GM19035 (cell line): ENCODE measurements around the gene SSB.
"Not testable (repeated sequence)": the region's sequence is repeated elsewhere in the genome, so short reads cannot be mapped to it uniquely, and the experiment has no call there.

Experiments
- ATAC-seq: cut with Tn5 transposase; IDR thresholded peaks from one replicate; pipeline ENCODE4 v1.9.1; 2021; ENCODE audit not compliant: unreplicated experiment

Gene SSB

GRCh38 chr2:169798718-169799592 is at the start of gene SSB:
TSS of gene SSB (plus strand) at chr2:169798871. CDS start at chr2:169800961, 2,090 bp downstream.
- ATAC-seq, result peak; percentile 96

GRCh38 chr2:169752752-169753151 is 45.9 kb upstream of the SSB start:
- no peak for ATAC-seq

- ATAC-seq, result no peak
Observed at GRCh38 chr2:169755083-169755870, 43.4 kb upstream of the SSB start.

DNA sequence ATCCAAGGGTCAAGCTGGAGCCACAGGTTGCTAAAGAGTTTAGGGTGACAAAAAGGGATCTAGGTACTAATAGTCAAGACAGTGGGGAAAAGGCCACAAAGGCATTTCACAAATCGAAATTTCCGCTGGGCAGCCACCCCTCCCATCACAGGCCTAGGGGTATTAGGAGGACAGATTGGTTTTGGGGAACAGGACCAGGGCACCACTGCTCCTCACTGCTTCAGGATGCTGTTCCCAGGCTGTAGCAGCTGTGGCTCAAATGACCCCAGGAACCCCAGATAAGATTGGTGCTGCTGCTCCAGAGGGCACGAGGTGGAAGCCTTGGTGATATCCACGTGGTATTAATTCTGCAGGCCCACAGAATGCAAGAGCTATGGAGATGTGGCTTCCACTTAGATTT is 42.3 kb upstream of the SSB start:
- no peak for ATAC-seq

DNA sequence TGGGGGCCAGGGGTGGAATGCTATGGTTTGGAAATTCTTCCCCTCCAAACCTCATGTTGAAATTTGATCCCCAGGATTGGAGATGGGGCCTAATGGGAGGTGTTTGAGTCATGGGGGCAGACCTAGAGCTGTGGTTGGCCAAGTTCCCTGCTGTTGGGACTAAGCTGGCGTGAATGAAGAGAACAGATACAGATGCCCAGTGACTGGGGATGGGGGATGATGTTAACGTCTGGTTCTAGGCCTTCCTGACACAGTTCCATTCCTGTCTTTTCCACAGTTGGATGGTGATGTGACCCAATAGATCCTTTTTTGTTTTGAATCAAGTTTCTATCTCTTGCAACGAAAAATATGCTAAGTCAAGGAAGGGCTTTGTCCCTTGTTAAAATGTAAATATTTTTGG is 41.3 kb upstream of the SSB start:
- ATAC-seq, result no peak

GRCh38 chr2:169757778-169758177 is 40.9 kb upstream of the SSB start:
- ATAC-seq, result no peak

- no peak for ATAC-seq
Observed at GRCh38 chr2:169759987-169760386, 38.7 kb upstream of the SSB start.

DNA sequence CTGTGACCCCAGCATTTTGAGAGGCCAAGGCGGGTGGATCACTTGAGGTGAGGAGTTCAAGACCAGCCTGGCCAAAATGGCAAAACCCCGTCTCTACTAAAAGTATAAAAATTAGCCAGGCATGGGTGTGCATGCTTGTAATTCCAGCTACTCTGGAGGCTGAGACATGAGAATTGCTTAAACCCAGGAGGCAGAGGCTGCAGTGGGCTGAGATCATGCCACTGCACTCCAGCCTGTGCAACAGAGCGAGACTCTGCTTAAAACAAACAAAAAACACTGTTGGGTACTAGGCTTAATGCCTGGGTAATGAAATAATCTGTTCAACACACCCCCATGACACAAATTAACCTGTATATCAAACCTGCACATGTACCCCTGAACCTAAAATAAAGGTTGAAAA is 37.9 kb upstream of the SSB start:
- ATAC-seq, result not testable (repeated sequence)

- no peak for ATAC-seq
Observed at GRCh38 chr2:169761251-169761969, 37.3 kb upstream of the SSB start.

DNA sequence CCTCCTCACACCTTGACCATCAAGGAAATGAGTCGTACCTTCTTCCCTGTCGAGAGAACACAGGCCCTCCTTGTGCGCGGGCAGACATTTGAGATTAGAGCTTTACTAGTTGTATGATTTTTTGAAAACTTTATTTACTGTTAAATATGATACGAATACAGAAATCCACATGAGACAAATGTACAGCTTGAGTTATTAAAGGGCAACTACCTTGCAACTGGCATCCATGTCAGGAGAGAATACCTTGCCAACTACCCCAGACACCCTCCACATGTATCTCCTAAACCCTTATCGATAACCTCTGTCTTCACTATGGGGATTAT is 36.7 kb upstream of the SSB start:
- ATAC-seq, result no peak

DNA sequence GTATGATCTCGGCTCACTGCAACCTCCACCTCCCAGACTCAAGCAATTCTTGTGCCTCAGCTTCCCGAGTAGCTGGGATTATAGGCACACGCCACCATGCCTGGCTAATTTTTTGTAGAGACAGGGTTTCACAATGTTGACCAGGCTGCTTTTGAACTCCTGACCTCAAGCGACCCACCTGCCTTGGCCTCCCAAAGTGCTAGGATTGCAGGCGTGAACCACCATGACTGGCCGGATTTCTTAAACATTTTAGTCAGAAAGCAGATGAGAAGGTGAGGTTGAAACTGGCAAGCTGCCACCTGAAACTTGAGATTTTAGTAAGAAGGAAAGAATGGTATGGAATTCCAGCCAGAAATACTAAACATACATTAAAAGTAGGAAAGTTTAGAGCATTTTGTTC is 33.1 kb upstream of the SSB start:
- no peak for ATAC-seq

- ATAC-seq, result no peak
Observed at GRCh38 chr2:169767243-169767888, 31.3 kb upstream of the SSB start.

DNA sequence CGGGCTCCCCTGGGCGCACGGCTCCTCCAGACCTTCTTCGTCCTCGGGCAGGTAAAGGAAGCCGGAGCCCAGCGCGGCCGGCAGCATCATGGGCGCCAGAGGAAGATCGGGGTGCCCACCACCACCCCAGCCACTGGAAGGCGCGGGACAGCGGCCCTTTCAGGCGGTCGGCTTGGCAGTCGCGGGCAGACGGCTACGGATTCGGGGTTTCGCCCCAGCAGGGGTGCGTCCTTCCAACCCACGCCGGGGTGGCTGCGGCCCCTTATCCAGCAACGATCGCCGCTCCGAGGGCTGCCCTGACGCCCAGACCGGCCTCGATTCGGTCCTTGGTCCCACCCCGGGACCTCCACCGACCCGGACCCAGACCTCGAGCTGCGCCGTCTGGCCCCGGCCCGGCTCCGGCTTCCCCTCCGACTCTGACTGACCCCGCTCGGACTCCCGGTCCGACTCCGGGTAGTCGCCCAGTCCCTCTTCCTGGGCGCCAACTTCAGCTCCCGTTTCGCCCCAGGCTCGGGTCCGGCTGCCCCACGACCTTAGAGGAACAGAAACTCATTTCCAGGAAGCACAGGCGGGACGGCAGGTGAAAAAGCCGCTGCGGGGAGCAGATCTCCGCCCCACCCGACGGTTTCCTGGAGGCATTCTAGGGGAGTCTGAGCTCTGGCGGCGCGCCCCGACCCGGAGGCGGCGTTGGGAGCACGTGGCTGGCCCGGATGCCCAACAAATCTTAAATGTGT is 30.2 kb upstream of the SSB start:
- no peak for ATAC-seq

DNA sequence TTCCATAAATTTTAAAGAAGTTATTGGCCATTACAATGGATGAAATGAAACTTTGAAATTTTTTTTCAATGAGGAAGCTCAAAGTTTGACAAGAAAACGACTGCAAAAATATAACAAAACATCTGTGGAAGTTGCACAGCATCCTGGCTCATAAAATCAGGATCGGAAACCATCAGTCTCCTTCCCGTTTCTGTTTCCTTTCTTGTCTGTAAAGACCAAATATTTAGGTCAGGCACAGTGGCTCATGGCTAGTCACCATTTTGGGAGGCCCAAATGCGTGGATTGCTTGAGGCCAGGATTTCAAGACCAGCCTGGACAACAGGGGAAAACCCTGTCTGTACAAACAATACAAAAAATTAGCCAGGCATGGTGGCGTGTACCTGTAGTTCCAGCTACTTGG is 27.6 kb upstream of the SSB start:
- ATAC-seq, result no peak

GRCh38 chr2:169771612-169772011 is 27.1 kb upstream of the SSB start:
- no peak for ATAC-seq

GRCh38 chr2:169772651-169773050 is 26.0 kb upstream of the SSB start:
- ATAC-seq, result no peak

GRCh38 chr2:169775354-169775753 is 23.3 kb upstream of the SSB start:
- ATAC-seq, result no peak

GRCh38 chr2:169775765-169776164 is 22.9 kb upstream of the SSB start:
- ATAC-seq, result no peak

DNA sequence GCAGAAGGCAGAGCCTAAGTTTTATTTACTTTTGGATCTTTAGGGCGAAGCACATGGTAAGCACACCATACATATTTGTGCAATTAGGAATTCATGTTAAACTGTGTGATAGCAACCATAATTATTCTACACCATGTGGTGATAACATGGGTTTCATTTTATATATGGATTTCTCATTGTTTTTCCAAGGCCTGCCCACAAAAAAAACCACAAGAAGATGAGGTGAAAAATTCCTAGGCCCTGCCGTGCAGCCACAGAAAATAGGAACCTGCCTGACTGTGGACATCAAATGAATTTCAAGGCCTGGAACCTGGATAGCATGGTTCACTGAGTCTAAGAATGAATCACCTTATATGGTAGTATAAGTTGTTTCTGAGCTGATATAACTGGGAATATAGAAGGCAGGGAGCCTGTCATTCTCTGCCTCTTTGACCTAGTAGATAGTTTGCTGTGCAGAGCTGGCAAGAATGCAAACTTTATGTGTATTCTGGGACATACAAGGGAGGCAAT is 22.4 kb upstream of the SSB start:
- no peak for ATAC-seq

GRCh38 chr2:169778446-169778845 is 20.2 kb upstream of the SSB start:
- ATAC-seq, result no peak
